Fibroblast of gingiva (primary cell): ENCODE data around the gene KIF13A.

ENCODE experiments used
- DNase-seq: peaks from one replicate; pipeline ENCODE4 v3.0.0-alpha.2; 2011; ENCODE audit warnings: low read depth

Gene KIF13A

GRCh38 chr6:17721671-17722070, 265.8 kb downstream of the KIF13A start:
- DNase-seq, result no peak

GRCh38 chr6:17719323-17720041, 268.0 kb downstream of the KIF13A start:
- no peak for DNase-seq

- DNase-seq, result no peak
Measured at GRCh38 chr6:17716221-17716620, 271.2 kb downstream of the KIF13A start.

GRCh38 chr6:17714879-17715851, 272.3 kb downstream of the KIF13A start:
- DNase-seq, result peak; percentile 72

GRCh38 chr6:17714177-17714576, 273.3 kb downstream of the KIF13A start:
- DNase-seq, result no peak

GRCh38 chr6:17712576-17712975, 274.9 kb downstream of the KIF13A start:
- no peak for DNase-seq

GRCh38 chr6:17710331-17710730, 277.1 kb downstream of the KIF13A start:
- DNase-seq, result peak; percentile 71

- DNase-seq, result no peak
Measured at GRCh38 chr6:17709476-17709875, 278.0 kb downstream of the KIF13A start.
